Prostate gland (tissue), 2 donors: ENCODE data around the gene LPP.

Experiments used
- POLR2A ChIP-seq: fragments of 450-650 bp; IDR thresholded peaks from one replicate; pipeline ENCODE4 v1.6.1; 2016; ENCODE audit warnings: antibody characterized with exemption, mild to moderate bottlenecking
- TF ChIP-seq, protein P1 (sequence below), 4 experiments: fragments of 200-600 bp in 2 of 4; fragments of 450-650 bp in 2 of 4; sonication (generic) in 2 of 4; IDR thresholded peaks; 1 replicate in 3 of 4; 2 replicates in 1 of 4; pipeline ENCODE4 v1.5.1; 2016 to 2019; ENCODE audit warnings: antibody characterized with exemption in 4 of 4, mild to moderate bottlenecking in 2 of 4, moderate library complexity in 2 of 4

DNA sequence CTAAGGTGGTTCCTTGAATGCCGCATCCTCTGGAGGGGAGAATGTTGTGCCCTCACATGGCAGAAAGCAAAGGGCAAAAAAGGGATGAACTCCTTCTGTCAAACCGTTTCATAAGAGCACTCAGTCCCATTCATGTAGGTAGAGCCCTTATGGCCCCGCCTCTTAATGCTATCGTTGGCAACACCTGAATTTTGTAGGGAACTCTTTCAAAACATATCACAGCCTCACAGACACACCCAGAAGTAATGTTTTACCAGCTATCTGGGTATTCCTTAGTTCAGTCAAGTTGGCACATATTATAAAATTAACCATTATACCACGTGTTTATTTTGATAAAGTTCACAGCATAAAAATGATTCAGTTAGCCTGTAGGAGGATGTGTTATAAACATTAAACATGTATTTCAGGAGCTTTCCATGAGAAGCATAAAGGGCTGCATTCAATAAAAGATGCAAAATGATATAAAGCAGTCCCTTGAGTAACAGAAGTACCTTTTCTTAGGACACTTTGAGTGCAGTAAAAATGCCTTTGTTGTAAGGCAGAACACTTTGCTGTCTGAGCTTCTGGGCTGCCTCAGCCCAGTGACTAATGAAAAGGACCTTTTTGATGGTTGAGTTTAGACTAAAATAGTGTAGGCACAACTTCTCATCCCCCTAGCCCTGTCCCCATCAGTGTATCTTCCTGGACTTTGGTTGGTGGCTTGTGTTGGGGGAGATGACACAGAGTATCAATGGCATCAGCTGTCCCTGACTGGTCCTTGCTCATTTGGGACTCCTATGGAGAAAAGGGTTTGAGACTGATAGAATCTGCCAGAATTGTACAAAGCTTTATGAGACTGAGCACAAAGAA, 754.3 kb downstream of the LPP start:
- TF ChIP-seq, protein P1, sequence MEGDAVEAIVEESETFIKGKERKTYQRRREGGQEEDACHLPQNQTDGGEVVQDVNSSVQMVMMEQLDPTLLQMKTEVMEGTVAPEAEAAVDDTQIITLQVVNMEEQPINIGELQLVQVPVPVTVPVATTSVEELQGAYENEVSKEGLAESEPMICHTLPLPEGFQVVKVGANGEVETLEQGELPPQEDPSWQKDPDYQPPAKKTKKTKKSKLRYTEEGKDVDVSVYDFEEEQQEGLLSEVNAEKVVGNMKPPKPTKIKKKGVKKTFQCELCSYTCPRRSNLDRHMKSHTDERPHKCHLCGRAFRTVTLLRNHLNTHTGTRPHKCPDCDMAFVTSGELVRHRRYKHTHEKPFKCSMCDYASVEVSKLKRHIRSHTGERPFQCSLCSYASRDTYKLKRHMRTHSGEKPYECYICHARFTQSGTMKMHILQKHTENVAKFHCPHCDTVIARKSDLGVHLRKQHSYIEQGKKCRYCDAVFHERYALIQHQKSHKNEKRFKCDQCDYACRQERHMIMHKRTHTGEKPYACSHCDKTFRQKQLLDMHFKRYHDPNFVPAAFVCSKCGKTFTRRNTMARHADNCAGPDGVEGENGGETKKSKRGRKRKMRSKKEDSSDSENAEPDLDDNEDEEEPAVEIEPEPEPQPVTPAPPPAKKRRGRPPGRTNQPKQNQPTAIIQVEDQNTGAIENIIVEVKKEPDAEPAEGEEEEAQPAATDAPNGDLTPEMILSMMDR (IDR thresholded peaks at IDR 0.05): no peak
- no peak for TF ChIP-seq POLR2A
